Breast epithelium (tissue), 4 donors: ENCODE measurements around the gene C19orf85. TPM values are rescaled to one million over a fixed set of nuclear protein-coding genes. Genes with fewer than 3 reads are reported as not detected.

Experiments
- DNase-seq, 2 donors: peaks; one replicate each; pipeline ENCODE4 v3.0.0-alpha.2; 2019; ENCODE audit warnings: low spot score in 2 of 2
- H3K27ac ChIP-seq, 2 donors: fragments of 200-600 bp; sonication (generic) in 1 of 2; one replicate each; pipeline ENCODE4 v1.5.1; 2016 to 2019; ENCODE audit warnings: mild to moderate bottlenecking in 1 of 2
- H3K27me3 ChIP-seq, 2 donors: fragments of 200-600 bp; sonication (generic) in 1 of 2; one replicate each; pipeline versions ENCODE4 v1.5.1 to v1.6.0; 2017 to 2019; ENCODE audit warnings: control low read depth in 1 of 2, mild to moderate bottlenecking in 1 of 2
- H3K36me3 ChIP-seq: fragments of 200-600 bp; one replicate; pipeline ENCODE4 v1.5.1; 2019
- H3K4me1 ChIP-seq, 2 donors: fragments of 200-600 bp; sonication (generic); one replicate each; pipeline ENCODE4 v1.5.1; 2016 to 2019; ENCODE audit warnings: control low read depth in 1 of 2
- H3K4me3 ChIP-seq, 3 donors: fragments of 200-600 bp; sonication (generic); 1 replicate in 2 of 3; 2 replicates in 1 of 3; pipeline ENCODE4 v1.5.1; 2016 to 2019; ENCODE audit warnings: mild to moderate bottlenecking in 3 of 3, moderate library complexity in 2 of 3
- H3K9me3 ChIP-seq, 2 donors: fragments of 200-600 bp; sonication (generic) in 1 of 2; one replicate each; pipeline ENCODE4 v1.5.1; 2016 to 2019; ENCODE audit warnings: control low read depth in 1 of 2
- POLR2A ChIP-seq: fragments of 450-650 bp; IDR thresholded peaks from one replicate; pipeline ENCODE4 v1.6.1; 2016; ENCODE audit warnings: antibody characterized with exemption, mild to moderate bottlenecking, moderate library complexity
- POLR2AphosphoS5 ChIP-seq, 3 donors: sonication (generic); formaldehyde crosslinking; IDR thresholded peaks; one replicate each; pipeline ENCODE4 v1.6.1; 2017; ENCODE audit warnings: antibody characterized with exemption in 3 of 3
- intact Hi-C: fragments of 100-400 bp; cut with DNase I; formaldehyde crosslinking; loops from one replicate; pipeline ENCODE4 v1.15.1; 2023; ENCODE audit warnings: low total_unique reads
- total RNA-seq, 3 donors: library from RNA; depleted of rRNA; stranded (reverse); fragments of >200 nt; gene quantifications; one replicate each; pipeline ENCODE4 v1.1.0, GENCODE V29; 2016
- TF ChIP-seq, protein P1 (sequence below), 3 donors: fragments of 450-650 bp; IDR thresholded peaks; one replicate each; pipeline ENCODE4 v1.5.1; 2016 to 2017; ENCODE audit warnings: antibody characterized with exemption in 3 of 3, mild to moderate bottlenecking in 3 of 3, moderate library complexity in 3 of 3

The C19orf85 gene
- total RNA-seq, 3 donors from 2014 or later = not detected

DNA sequence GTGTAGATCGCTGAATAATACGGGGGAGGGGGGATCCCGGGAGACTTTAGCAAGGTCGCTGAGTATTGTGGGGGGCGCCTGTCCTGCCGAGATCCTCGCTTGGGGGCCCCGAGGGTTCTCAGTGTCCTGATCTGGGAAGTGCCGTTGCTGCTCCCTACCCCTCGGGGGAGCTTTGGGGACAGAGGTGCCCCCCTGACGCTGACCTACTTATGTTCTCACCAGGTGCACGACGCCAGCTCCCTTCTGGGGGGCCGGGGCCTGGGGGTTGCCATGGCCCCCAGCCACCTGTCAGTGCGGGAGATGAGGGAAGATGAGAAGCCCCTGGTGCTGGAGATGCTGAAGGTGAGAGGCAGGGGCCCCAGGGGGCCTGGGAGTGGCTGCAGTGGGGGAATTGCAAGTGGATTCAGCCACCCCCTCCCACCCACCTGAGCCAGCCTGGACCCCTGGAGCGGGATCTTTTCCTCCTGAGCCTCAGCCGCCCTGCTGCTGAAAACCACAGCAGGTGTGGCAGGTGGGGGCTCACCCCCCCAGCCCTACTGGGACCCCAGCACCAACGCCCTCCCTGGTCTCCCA is 21.0 kb upstream of the C19orf85 start:
- Histone ChIP-seq H3K36me3 (no peaks in the 10 kb centered on the region), H3K4me1 (peaks cover 22 to 23% of the 10 kb centered on the region in 2 donors), H3K27me3 (no peaks in the 10 kb centered on the region), H3K9me3 (no peaks in the 10 kb centered on the region), H3K4me3 (peak overlapping the region; percentile 51 to 76 (median 64)), H3K27ac (peak overlapping the region; percentile 92 to 96)
- DNase-seq = no peak
- no peak for TF ChIP-seq POLR2AphosphoS5 (IDR thresholded peaks at IDR 0.05)
- TF ChIP-seq, protein P1, sequence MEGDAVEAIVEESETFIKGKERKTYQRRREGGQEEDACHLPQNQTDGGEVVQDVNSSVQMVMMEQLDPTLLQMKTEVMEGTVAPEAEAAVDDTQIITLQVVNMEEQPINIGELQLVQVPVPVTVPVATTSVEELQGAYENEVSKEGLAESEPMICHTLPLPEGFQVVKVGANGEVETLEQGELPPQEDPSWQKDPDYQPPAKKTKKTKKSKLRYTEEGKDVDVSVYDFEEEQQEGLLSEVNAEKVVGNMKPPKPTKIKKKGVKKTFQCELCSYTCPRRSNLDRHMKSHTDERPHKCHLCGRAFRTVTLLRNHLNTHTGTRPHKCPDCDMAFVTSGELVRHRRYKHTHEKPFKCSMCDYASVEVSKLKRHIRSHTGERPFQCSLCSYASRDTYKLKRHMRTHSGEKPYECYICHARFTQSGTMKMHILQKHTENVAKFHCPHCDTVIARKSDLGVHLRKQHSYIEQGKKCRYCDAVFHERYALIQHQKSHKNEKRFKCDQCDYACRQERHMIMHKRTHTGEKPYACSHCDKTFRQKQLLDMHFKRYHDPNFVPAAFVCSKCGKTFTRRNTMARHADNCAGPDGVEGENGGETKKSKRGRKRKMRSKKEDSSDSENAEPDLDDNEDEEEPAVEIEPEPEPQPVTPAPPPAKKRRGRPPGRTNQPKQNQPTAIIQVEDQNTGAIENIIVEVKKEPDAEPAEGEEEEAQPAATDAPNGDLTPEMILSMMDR (IDR thresholded peaks at IDR 0.05) = no peak
- no peak for TF ChIP-seq POLR2A
- intact Hi-C loops = no loop called here

DNA sequence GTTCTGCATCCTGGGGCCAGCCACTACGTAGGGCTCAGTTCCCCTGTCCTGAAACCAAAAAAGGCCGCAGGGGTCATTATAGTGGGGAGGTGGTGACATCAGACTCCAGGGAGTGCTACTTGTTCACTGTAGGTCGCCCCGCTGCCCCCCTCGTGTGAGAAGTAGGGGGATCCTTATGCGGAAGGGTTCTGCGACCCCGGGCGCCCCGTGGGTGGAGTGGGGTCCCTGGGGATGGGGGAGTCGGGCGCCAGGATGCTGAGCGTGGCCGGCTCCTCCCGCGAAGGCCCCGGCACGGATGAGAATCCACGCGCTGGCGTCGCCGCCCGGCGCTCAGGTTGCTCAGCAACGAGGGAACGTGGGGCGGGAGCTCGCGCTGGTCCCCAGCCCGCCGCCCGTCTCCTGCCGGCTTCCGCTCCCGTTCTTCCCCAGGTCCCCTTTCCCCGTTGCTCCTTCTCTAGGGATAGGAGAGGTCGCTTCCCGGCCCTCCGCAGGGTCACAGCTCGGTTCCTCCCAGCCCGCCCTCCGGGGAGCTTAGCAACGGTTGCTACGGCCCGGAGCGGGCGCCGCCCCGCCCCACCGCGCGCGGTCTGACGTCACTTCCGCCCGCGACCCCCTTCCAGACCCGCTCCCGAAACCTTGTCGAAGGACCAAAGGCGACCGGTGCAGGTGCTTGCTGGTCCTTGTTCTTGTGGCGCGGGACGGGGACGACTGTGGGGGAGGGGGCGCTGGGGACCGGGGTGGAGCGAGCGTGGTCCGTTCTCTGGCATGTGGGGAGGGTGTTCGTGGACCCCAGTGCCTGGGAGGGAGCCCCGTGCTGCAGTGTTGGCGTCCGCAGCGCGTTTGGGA is 20.3 kb upstream of the C19orf85 start, which contains the start of gene NAT14:
Gene NAT14, plus strand, starts transcription at position 596 of the 846 bp plus-strand sequence. CDS start 521 bp downstream, outside the sequence.
- Histone ChIP-seq H3K27ac (peak within 1 kb of the TSS; percentile 92 to 96), H3K36me3 (no peaks in the 10 kb centered on the region), H3K27me3 (no peaks in the 10 kb centered on the region), H3K4me1 (peaks cover 22 to 23% of the 10 kb centered on the region in 2 donors), H3K9me3 (no peaks in the 10 kb centered on the region), H3K4me3 (peak within 1 kb of the TSS; percentile 51 to 76 (median 64))
- peak in 2 of 3 donors; percentile 20 to 50 for TF ChIP-seq POLR2AphosphoS5 (IDR thresholded peaks at IDR 0.05)
- TF ChIP-seq POLR2A = no peak
- DNase-seq = no peak
- intact Hi-C loops = no loop called here

DNA sequence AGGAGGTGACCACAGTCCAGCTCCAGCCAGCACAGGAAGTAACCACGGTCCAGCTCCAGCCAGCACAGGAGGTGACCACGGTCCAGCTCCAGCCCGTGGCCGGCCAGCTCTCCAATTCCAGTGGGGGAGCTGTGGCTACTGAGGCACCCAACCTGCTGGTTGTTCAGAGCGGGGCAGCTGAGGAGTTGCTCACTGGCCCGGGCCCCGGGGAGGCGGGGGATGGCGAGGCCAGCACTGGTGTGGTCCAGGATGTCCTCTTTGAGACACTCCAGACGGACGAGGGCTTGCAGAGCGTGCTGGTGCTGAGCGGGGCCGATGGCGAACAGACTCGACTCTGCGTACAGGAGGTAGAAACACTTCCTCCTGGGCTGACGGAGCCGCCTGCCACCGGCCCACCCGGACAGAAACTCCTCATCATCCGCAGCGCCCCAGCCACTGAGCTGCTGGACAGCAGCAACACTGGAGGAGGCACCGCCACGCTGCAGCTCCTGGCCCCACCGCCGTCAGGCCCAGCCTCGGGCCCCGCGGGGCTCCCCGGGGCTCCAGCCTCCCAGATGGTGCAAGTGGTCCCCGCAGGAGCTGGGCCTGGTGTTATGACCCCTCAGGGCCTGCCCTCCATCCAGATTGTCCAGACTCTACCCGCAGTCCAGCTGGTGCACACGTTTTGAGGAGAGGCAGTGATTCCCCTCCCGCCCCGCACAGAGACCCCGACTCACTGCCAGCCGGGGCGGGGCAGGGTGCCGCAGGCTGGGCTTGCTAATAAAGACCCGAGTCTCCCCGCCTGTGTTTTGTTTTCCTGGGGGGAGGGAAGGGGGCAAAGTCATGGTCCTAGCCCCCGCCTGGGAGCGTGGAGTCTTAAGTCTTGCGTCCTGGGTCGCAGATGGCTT is 19.4 kb upstream of the C19orf85 start:
- peak overlapping the region; percentile 51 to 76 (median 64) for H3K4me3 ChIP-seq
- H3K4me1 ChIP-seq = peaks cover 22 to 23% of the 10 kb centered on the region in 2 donors
- intact Hi-C loops = no loop called here
- TF ChIP-seq, protein P1 (IDR thresholded peaks at IDR 0.05) = no peak
- no peak for TF ChIP-seq POLR2AphosphoS5 (IDR thresholded peaks at IDR 0.05)
- no peak for TF ChIP-seq POLR2A
- H3K36me3 ChIP-seq = no peaks in the 10 kb centered on the region
- peak overlapping the region; percentile 92 to 96 for H3K27ac ChIP-seq
- no peaks in the 10 kb centered on the region for H3K9me3 ChIP-seq
- no peak for DNase-seq
- no peaks in the 10 kb centered on the region for H3K27me3 ChIP-seq

DNA sequence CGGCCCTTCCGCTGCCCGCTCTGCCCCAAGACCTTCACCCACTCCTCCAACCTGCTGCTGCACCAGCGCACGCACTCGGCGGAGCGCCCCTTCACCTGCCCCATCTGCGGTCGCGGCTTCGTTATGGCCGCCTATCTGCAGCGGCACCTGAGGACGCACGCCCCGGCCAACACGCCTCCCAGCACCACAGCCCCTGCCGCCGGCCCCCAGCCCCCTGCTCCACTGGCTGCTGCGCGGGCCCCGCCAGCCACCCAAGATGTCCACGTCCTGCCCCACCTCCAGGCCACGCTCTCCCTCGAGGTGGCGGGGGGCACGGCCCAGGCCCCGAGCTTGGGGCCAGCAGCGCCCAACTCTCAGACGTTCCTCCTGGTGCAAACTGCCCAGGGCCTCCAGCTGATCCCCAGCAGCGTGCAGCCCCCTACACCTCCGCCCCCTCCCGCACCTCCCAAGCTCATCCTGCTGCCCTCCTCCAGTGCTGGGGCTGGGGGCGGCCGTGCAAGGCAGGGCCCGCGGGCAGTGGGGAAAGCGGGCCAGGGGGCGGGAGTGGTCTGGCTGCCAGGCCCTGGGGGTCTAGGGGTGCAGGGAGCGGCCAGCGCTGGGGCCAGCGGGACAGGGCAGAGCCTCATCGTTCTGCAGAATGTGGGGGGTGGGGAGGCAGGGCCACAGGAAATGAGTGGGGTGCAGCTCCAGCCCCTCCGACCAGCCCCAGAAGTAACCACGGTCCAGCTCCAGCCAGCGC is 18.6 kb upstream of the C19orf85 start:
- peaks cover 22 to 23% of the 10 kb centered on the region in 2 donors for H3K4me1 ChIP-seq
- H3K4me3 ChIP-seq = no peak overlapping the region
- H3K27me3 ChIP-seq = no peaks in the 10 kb centered on the region
- no peak overlapping the region for H3K27ac ChIP-seq
- TF ChIP-seq POLR2A = no peak
- no peak for TF ChIP-seq POLR2AphosphoS5 (IDR thresholded peaks at IDR 0.05)
- TF ChIP-seq, protein P1 (IDR thresholded peaks at IDR 0.05) = no peak
- intact Hi-C loops = no loop called here
- H3K9me3 ChIP-seq = no peaks in the 10 kb centered on the region
- DNase-seq = no peak
- no peaks in the 10 kb centered on the region for H3K36me3 ChIP-seq
